ENCODE data around the gene PCDH9. TPM values are rescaled to one million over a fixed set of nuclear protein-coding genes. Genes with fewer than 3 reads are reported as not detected.

Gene PCDH9
- total and polyA plus RNA-seq, 2 of the 13 experiments (the other 11 are each of a cell fraction or from before 2014, with no cell fraction given) = 0.09 TPM; not detected in 1

DNA sequence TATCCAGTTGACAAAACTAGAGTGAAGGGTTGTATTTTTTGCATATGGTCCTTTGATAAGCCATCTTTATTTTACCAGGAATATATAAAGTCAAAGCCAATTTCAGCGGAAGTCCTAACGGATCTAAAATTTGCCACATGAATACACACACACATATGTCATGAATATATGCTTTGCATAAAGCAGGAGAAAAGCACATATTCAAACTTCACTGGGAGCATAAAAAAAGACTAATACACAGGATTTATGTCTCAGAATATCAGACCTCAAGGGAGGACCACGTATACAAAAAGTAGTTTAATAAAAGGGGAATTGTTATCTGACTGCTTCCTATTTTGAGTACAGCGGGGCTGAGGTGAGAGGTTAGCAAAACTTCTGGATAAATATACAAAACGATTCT lies 308.7 kb downstream of the PCDH9 start:
- Histone ChIP-seq H3K4me1 (ENCODE audit: insufficient read depth, low read length) (no peaks in the 10 kb centered on the region), H4K20me1 (ENCODE audit: insufficient read depth, low read length) (no peaks in the 10 kb centered on the region), H3K79me2 (ENCODE audit: insufficient read depth, low read length) (no peaks in the 10 kb centered on the region), H3K27ac (ENCODE audit: extremely low read length, insufficient read depth, low read length) (no peak overlapping the region), H3K9me3 (ENCODE audit: low read length) (no peaks in the 10 kb centered on the region), H3K4me3 (replicated peaks in 1 of 3; ENCODE audit: insufficient read depth in 1 of 3, low read depth in 2 of 3, low read length in 3 of 3) (no peak overlapping the region), H3K27me3 (ENCODE audit: control insufficient read depth in 1 of 2, insufficient read depth in 2 of 2, low read length in 2 of 2) (no peaks in the 10 kb centered on the region; a peak in 1 of 5 replicates), H3K9ac (ENCODE audit: insufficient read depth, low read depth, low read length) (no peak overlapping the region), H3K4me2 (ENCODE audit: low read depth, low read length) (no peak overlapping the region), H2AFZ (ENCODE audit: low read length) (no peak overlapping the region), H3K36me3 (replicated peaks in 1 of 2; ENCODE audit: control insufficient read depth in 1 of 2, insufficient read depth in 2 of 2, low read length in 2 of 2) (no peaks in the 10 kb centered on the region)
- POLR2A ChIA-PET = no interaction called here
- no peak for FAIRE-seq
- TF ChIP-seq ZFYVE20 (CRISPR knock-in tag; IDR thresholded peaks at IDR 0.05; ENCODE audit: borderline replicate concordance, low read depth) (no peak), HDAC6 (IDR thresholded peaks at IDR 0.05; ENCODE audit: low read depth, low read length) (no peak), ZNF333 (CRISPR knock-in tag; IDR thresholded peaks at IDR 0.05; ENCODE audit: borderline replicate concordance) (no peak), TOE1 (CRISPR knock-in tag; IDR thresholded peaks at IDR 0.05) (no peak)
- CTCF ChIA-PET (ENCODE audit: low intra/inter-chr PET ratio, low total read pairs) = no interaction called here
- WGBS (ENCODE audit: low lambda C conversion rate) = 25% methylated on average over 5 of the region's 5 CpGs
- ATAC-seq = no peak
- in situ Hi-C loops (cut with HindIII; ENCODE audit: extremely low pct_ligation_motif_present, low pct_unique_long_range_greater_than_20kb) = no loop called here
- DNase-seq (ENCODE audit: low spot score) = no peak
- intact Hi-C loops (cut with micrococcal nuclease; ENCODE audit: unreplicated experiment) = no loop called here
- BruUV-seq (replicated peaks) = no TSS peak

DNA sequence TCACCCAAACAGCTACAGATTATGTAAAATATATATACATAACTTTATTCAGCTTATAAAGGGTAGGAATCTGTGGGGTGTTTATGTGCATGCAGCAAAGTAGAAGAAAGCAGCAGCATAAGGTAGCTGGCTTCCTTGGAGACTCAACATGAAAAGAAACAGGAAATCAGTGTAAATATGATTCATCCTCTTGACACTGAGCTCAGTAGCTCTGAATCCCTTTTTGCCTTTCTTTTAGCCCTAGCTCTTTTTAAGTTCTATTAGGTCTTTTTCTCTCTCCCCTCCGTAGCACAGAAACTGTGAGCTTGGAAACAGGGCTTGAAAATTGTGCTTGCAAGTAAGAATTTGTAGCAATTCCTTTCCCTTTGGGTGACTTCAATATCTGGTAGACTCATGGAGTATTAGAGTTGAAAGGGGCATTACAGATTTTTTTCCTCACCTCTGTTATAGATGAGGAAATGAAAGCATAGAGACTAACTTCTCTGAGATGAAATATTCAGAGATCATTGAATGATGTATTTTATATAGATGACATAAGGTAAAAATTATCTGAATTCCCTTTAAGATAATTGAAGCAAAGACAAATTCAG lies 314.4 kb downstream of the PCDH9 start:
- H3K27ac ChIP-seq (ENCODE audit: extremely low read length, insufficient read depth, low read length) = no peak overlapping the region
- intact Hi-C loops (cut with micrococcal nuclease; ENCODE audit: unreplicated experiment) = no loop called here
- H3K4me3 ChIP-seq (replicated peaks in 1 of 3; ENCODE audit: insufficient read depth in 1 of 3, low read depth in 2 of 3, low read length in 3 of 3) = no peak overlapping the region
- H3K9ac ChIP-seq (ENCODE audit: insufficient read depth, low read depth, low read length) = no peak overlapping the region
- ChIA-PET CTCF (ENCODE audit: low intra/inter-chr PET ratio, low total read pairs) (no interaction called here), POLR2A (no interaction called here)
- WGBS (ENCODE audit: low lambda C conversion rate) = 5% methylated on average over 1 of the region's 1 CpG
- ATAC-seq = no peak
- H3K4me1 ChIP-seq (ENCODE audit: insufficient read depth, low read length) = no peaks in the 10 kb centered on the region
- no peak for FAIRE-seq
- H3K4me2 ChIP-seq (ENCODE audit: low read depth, low read length) = no peak overlapping the region
- no peak for DNase-seq (ENCODE audit: low spot score)
- in situ Hi-C loops (cut with HindIII; ENCODE audit: extremely low pct_ligation_motif_present, low pct_unique_long_range_greater_than_20kb) = no loop called here
- no peaks in the 10 kb centered on the region for H3K9me3 ChIP-seq (ENCODE audit: low read length)
- TF ChIP-seq HNRNPL (IDR thresholded peaks at IDR 0.05; ENCODE audit: low read depth, low read length) = no peak
- TF ChIP-seq ZNF781 (CRISPR knock-in tag; IDR thresholded peaks at IDR 0.05; ENCODE audit: borderline replicate concordance, not compliant biosample characterization) = no peak
- TF ChIP-seq RFXAP (CRISPR knock-in tag; IDR thresholded peaks at IDR 0.05; ENCODE audit: borderline replicate concordance) = no peak
- no peak for TF ChIP-seq KDM4B (CRISPR knock-in tag; IDR thresholded peaks at IDR 0.05)
- no peak for TF ChIP-seq SRSF1 (optimal IDR thresholded peaks at IDR 0.05; ENCODE audit: low read depth, low read length)
- no peaks in the 10 kb centered on the region for H4K20me1 ChIP-seq (ENCODE audit: insufficient read depth, low read length)
- H2AFZ ChIP-seq (ENCODE audit: low read length) = no peak overlapping the region
- H3K79me2 ChIP-seq (ENCODE audit: insufficient read depth, low read length) = no peaks in the 10 kb centered on the region
- H3K36me3 ChIP-seq (replicated peaks in 1 of 2; ENCODE audit: control insufficient read depth in 1 of 2, insufficient read depth in 2 of 2, low read length in 2 of 2) = no peaks in the 10 kb centered on the region
- BruUV-seq (replicated peaks) = no TSS peak
- no peaks in the 10 kb centered on the region; a peak in 1 of 5 replicates for H3K27me3 ChIP-seq (ENCODE audit: control insufficient read depth in 1 of 2, insufficient read depth in 2 of 2, low read length in 2 of 2)
